Astrocyte (in vitro differentiated cells and primary cell): ENCODE data around the gene FAM219A. TPM values are rescaled to one million over a fixed set of nuclear protein-coding genes. Genes with fewer than 3 reads are reported as not detected.

Experiments used
- DNase-seq: peaks from one replicate; pipeline ENCODE4 v3.0.0-alpha.2; 2010; ENCODE audit warnings: low read depth
- FAIRE-seq: peaks from 2 replicates; lab custom pipeline; 2011; peaks lifted over from hg19 to GRCh38; lab: Jason Lieb, UNC
- H2AFZ ChIP-seq: 2 replicates; pipeline ENCODE4 v1.6.0; 2012; ENCODE audit warnings: low read depth, low read length, inconsistent platforms
- H3K27ac ChIP-seq: 2 replicates; pipeline ENCODE4 v1.5.1; 2011; ENCODE audit warnings: low read depth, low read length, inconsistent platforms
- H3K27me3 ChIP-seq: 2 replicates; pipeline ENCODE4 v1.6.0; 2011; ENCODE audit warnings: low read length, inconsistent platforms; ENCODE audit not compliant: insufficient read depth
- H3K36me3 ChIP-seq: 2 replicates; pipeline ENCODE4 v1.5.1; 2011; ENCODE audit warnings: low read length, inconsistent platforms; ENCODE audit not compliant: insufficient read depth
- H3K4me1 ChIP-seq: 2 replicates; pipeline ENCODE4 v1.5.1; 2011; ENCODE audit warnings: low read length, inconsistent platforms; ENCODE audit not compliant: insufficient read depth
- H3K4me2 ChIP-seq: 2 replicates; pipeline ENCODE4 v1.6.0; 2012; ENCODE audit warnings: low read length, inconsistent platforms
- H3K4me3 ChIP-seq: 2 replicates; pipeline ENCODE4 v1.5.1; 2011; ENCODE audit warnings: low read depth, mild to moderate bottlenecking, low read length, inconsistent platforms; ENCODE audit not compliant: insufficient read depth
- H3K79me2 ChIP-seq: 2 replicates; pipeline ENCODE4 v1.6.0; 2012; ENCODE audit warnings: mild to moderate bottlenecking, low read length, inconsistent platforms; ENCODE audit not compliant: insufficient read depth
- H3K9ac ChIP-seq: 2 replicates; pipeline ENCODE4 v1.6.0; 2012; ENCODE audit warnings: mild to moderate bottlenecking, low read length, inconsistent platforms
- H3K9me3 ChIP-seq: 2 replicates; pipeline ENCODE4 v1.5.1; 2012; ENCODE audit warnings: low read depth, mild to moderate bottlenecking, low read length, inconsistent platforms; ENCODE audit not compliant: insufficient read depth
- H4K20me1 ChIP-seq: 2 replicates; pipeline ENCODE4 v1.6.0; 2012; ENCODE audit warnings: low read length, inconsistent platforms; ENCODE audit not compliant: insufficient read depth
- H3K27ac Mint-ChIP-seq: one replicate; pipeline ENCODE4 v1.8.0; 2021; ENCODE audit warnings: mild to moderate bottlenecking, mixed read lengths; ENCODE audit not compliant: unreplicated experiment
- H3K27me3 Mint-ChIP-seq: one replicate; pipeline ENCODE4 v1.8.0; 2021; ENCODE audit warnings: low read depth, mixed read lengths; ENCODE audit not compliant: unreplicated experiment
- H3K36me3 Mint-ChIP-seq: one replicate; pipeline ENCODE4 v1.8.0; 2021; ENCODE audit warnings: low read depth, mixed read lengths; ENCODE audit not compliant: unreplicated experiment
- H3K4me1 Mint-ChIP-seq: one replicate; pipeline ENCODE4 v1.8.0; 2021; ENCODE audit warnings: low read depth, mixed read lengths; ENCODE audit not compliant: unreplicated experiment
- H3K4me3 Mint-ChIP-seq: one replicate; pipeline ENCODE4 v1.8.0; 2021; ENCODE audit warnings: mild to moderate bottlenecking, moderate library complexity, mixed read lengths; ENCODE audit not compliant: unreplicated experiment
- H3K9me3 Mint-ChIP-seq: one replicate; pipeline ENCODE4 v1.8.0; 2021; ENCODE audit warnings: mild to moderate bottlenecking, mixed read lengths; ENCODE audit not compliant: unreplicated experiment
- CTCF ChIP-seq: IDR thresholded peaks from 2 replicates; pipeline ENCODE4 v1.5.1; 2011; ENCODE audit warnings: low read depth, mild to moderate bottlenecking, inconsistent platforms, low read length, moderate library complexity; ENCODE audit not compliant: insufficient read depth
- EZH2 ChIP-seq: IDR thresholded peaks from 2 replicates; pipeline ENCODE4 v1.6.1; 2012; ENCODE audit warnings: mild to moderate bottlenecking, low read length, inconsistent platforms; ENCODE audit not compliant: insufficient read depth
- total RNA-seq: library from RNA; stranded (reverse); gene quantifications from 2 replicates; pipeline ENCODE4 v1.2.1, GENCODE V29; 2021

FAM219A gene
- total RNA-seq, 1 donor from 2014 or later: 63.5 TPM

DNA sequence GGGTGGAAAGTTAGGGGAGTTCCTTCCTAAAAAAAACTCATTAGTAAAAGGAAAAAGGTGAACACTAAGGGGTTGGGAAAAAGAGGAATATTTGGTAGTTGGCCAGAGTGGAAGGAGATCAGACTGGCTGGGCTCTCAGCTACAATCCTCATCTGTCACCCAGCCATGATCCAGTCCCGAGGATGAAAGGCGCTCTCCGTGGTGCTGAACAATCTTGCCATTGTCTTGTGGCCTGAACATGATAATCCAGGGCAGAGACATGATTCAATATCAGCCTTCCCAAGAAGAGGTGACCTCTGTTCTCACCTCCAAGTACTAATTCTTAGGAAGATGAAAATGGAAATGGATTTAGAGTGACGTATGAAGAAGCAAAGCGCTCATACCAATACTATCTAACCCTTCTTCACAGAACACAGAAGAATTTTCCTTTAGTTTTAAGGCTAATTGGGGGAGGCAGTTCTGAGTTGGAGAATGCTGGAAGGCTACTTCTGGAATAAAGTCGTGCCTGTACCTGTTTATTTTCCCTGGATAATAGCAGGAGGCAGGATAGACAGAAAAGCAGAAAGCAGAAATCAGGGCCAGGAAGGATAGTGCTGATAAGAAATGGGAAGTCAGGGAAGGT lies 45.0 kb downstream of the FAM219A start:
- Histone ChIP-seq H4K20me1 (peaks cover 85% of the 10 kb centered on the region), H3K79me2 (no peaks in the 10 kb centered on the region), H3K4me2 (no peak overlapping the region), H3K9ac (no peak overlapping the region), H3K27ac (no peak overlapping the region), H3K27me3 (no peaks in the 10 kb centered on the region), H2AFZ (no peak overlapping the region), H3K36me3 (no peaks in the 10 kb centered on the region), H3K9me3 (no peaks in the 10 kb centered on the region), H3K4me3 (no peak overlapping the region), H3K4me1 (no peaks in the 10 kb centered on the region)
- Mint-ChIP-seq H3K9me3 (no peaks in the 10 kb centered on the region), H3K4me1 (peaks cover 2% of the 10 kb centered on the region), H3K27me3 (no peaks in the 10 kb centered on the region), H3K36me3 (peaks cover 25% of the 10 kb centered on the region), H3K4me3 (no peak overlapping the region), H3K27ac (no peak overlapping the region)
- peak; percentile 69 for FAIRE-seq
- TF ChIP-seq EZH2 (no peak), CTCF (no peak)
- DNase-seq: peak; percentile 19

GRCh38 chr9:34412336-34412735 lies 46.0 kb downstream of the FAM219A start:
- no peaks in the 10 kb centered on the region for H3K9me3 Mint-ChIP-seq
- TF ChIP-seq CTCF (no peak), EZH2 (no peak)
- H3K36me3 Mint-ChIP-seq: peaks cover 23% of the 10 kb centered on the region
- no peaks in the 10 kb centered on the region for H3K27me3 ChIP-seq
- no peak overlapping the region for H2AFZ ChIP-seq
- DNase-seq (no peak), FAIRE-seq (no peak)
- H3K27ac ChIP-seq: no peak overlapping the region
- H3K36me3 ChIP-seq: no peaks in the 10 kb centered on the region
- no peaks in the 10 kb centered on the region for H3K79me2 ChIP-seq
- H3K4me3 ChIP-seq: no peak overlapping the region
- H3K4me1 Mint-ChIP-seq: peaks cover 2% of the 10 kb centered on the region
- H3K4me1 ChIP-seq: no peaks in the 10 kb centered on the region
- no peaks in the 10 kb centered on the region for H3K9me3 ChIP-seq
- no peak overlapping the region for H3K4me3 Mint-ChIP-seq
- H3K27me3 Mint-ChIP-seq: no peaks in the 10 kb centered on the region
- no peak overlapping the region for H3K9ac ChIP-seq
- no peak overlapping the region for H3K4me2 ChIP-seq
- H3K27ac Mint-ChIP-seq: no peak overlapping the region
- H4K20me1 ChIP-seq: peaks cover 85% of the 10 kb centered on the region

DNA sequence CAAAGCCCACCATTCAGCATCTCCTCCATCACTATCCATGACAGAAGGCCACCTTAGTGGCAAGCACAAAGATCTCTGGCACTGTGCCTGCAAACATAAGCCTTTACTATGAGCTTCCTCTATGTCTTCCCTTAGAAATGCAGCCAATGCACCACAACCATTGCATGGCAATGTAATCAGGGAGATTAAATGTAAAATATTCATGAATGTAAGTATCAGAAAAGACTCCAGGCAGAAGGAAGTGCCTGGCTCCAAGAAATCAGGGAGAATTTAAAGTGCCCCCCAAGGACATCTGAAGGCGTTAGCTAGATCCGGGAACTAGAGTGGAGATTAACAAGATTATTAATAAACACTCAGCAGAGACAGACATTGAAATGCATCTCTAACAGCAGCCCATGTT lies 49.2 kb downstream of the FAM219A start:
- no peak overlapping the region for H3K4me2 ChIP-seq
- H3K36me3 Mint-ChIP-seq: peaks cover 25% of the 10 kb centered on the region
- no peaks in the 10 kb centered on the region for H3K27me3 Mint-ChIP-seq
- DNase-seq: no peak
- no peak overlapping the region for H2AFZ ChIP-seq
- H3K4me3 Mint-ChIP-seq: no peak overlapping the region
- no peak for TF ChIP-seq CTCF
- no peak for TF ChIP-seq EZH2
- peaks cover 89% of the 10 kb centered on the region for H4K20me1 ChIP-seq
- H3K27ac ChIP-seq: no peak overlapping the region
- H3K4me1 Mint-ChIP-seq: peaks cover 12% of the 10 kb centered on the region
- H3K79me2 ChIP-seq: no peaks in the 10 kb centered on the region
- H3K27ac Mint-ChIP-seq: no peak overlapping the region
- FAIRE-seq: no peak
- H3K4me3 ChIP-seq: no peak overlapping the region
- no peaks in the 10 kb centered on the region for H3K9me3 Mint-ChIP-seq
- H3K9ac ChIP-seq: no peak overlapping the region
- no peaks in the 10 kb centered on the region for H3K9me3 ChIP-seq
- no peaks in the 10 kb centered on the region for H3K36me3 ChIP-seq
- peaks cover 10% of the 10 kb centered on the region for H3K4me1 ChIP-seq
- no peaks in the 10 kb centered on the region for H3K27me3 ChIP-seq
